Eye (tissue), 1 donor: ENCODE data around the gene EEF2.
"Not testable (repeated sequence)": the region's sequence is repeated elsewhere in the genome, so short reads cannot be mapped to it uniquely, and the experiment has no call there.

Experiments
- DNase-seq: peaks from one replicate; pipeline ENCODE4 v3.0.0-alpha.2; 2015

The EEF2 gene

GRCh38 chr19:3938300-3938950 is 46.8 kb downstream of the EEF2 start:
- DNase-seq, result not testable (repeated sequence)

GRCh38 chr19:3936506-3937442 is 48.5 kb downstream of the EEF2 start:
- no peak for DNase-seq

GRCh38 chr19:3932931-3933810 is 52.1 kb downstream of the EEF2 start, which contains the start of gene NMRK2:
TSS of gene NMRK2 (plus strand) at chr19:3933069. CDS start at chr19:3933672, 603 bp downstream.
- DNase-seq, result peak; percentile 40

GRCh38 chr19:3931041-3931440 is 54.2 kb downstream of the EEF2 start:
- DNase-seq, result no peak
